Fibroblast of lung (primary cell): ENCODE measurements around the gene SDK2. TPM values are rescaled to one million over a fixed set of nuclear protein-coding genes. Genes with fewer than 3 reads are reported as not detected.

Experiments used
- DNase-seq, 2 donors: peaks; one replicate each; pipeline versions ENCODE4 v3.0.0 to v3.0.0-alpha.2; 2010; ENCODE audit warnings: low read depth in 2 of 2
- H2AFZ ChIP-seq: 2 replicates; pipeline ENCODE4 v1.5.1; 2012; ENCODE audit warnings: low read length, control low read depth, inconsistent platforms
- H3K27ac ChIP-seq: 2 replicates; pipeline ENCODE4 v1.5.1; 2011; ENCODE audit warnings: low read length, control low read depth; ENCODE audit not compliant: insufficient read depth
- H3K27me3 ChIP-seq: 2 replicates; pipeline ENCODE4 v1.5.1; 2011; ENCODE audit warnings: mild to moderate bottlenecking, low read length; ENCODE audit not compliant: control insufficient read depth, insufficient read depth
- H3K36me3 ChIP-seq: 2 replicates; pipeline ENCODE4 v1.5.1; 2011; ENCODE audit warnings: low read length; ENCODE audit not compliant: control insufficient read depth, insufficient read depth
- H3K4me1 ChIP-seq: 2 replicates; pipeline ENCODE4 v1.5.1; 2011; ENCODE audit warnings: low read length; ENCODE audit not compliant: control insufficient read depth, insufficient read depth; ENCODE audit errors: extremely low read depth
- H3K4me2 ChIP-seq: 2 replicates; pipeline ENCODE4 v1.5.1; 2011; ENCODE audit warnings: low read length, control low read depth; ENCODE audit not compliant: insufficient read depth; ENCODE audit errors: extremely low read depth
- H3K4me3 ChIP-seq, 4 experiments: fragments of 200-600 bp in 1 of 4; sonication (generic) in 1 of 4; replicated peaks in 1 of 4; 2 replicates each; pipeline ENCODE4 v1.5.1; 2011 to 2016; ENCODE audit warnings: low read length in 4 of 4, low read depth in 3 of 4, mild to moderate bottlenecking in 3 of 4, control low read depth in 2 of 4, inconsistent platforms in 1 of 4, mixed read lengths in 1 of 4; ENCODE audit not compliant: insufficient read depth in 1 of 4; ENCODE audit errors: control extremely low read depth in 1 of 4
- H3K79me2 ChIP-seq: 2 replicates; pipeline ENCODE4 v1.5.1; 2012; ENCODE audit warnings: mild to moderate bottlenecking, low read length, inconsistent platforms; ENCODE audit not compliant: control insufficient read depth, insufficient read depth
- H3K9ac ChIP-seq: 2 replicates; pipeline ENCODE4 v1.5.1; 2011; ENCODE audit warnings: mild to moderate bottlenecking, low read length, control low read depth; ENCODE audit not compliant: insufficient read depth
- H3K9me3 ChIP-seq: 2 replicates; pipeline ENCODE4 v1.5.1; 2012; ENCODE audit warnings: low read depth, low read length; ENCODE audit not compliant: control insufficient read depth, insufficient read depth
- H4K20me1 ChIP-seq: 2 replicates; pipeline ENCODE4 v1.5.1; 2011; ENCODE audit warnings: low read length; ENCODE audit not compliant: control insufficient read depth, insufficient read depth; ENCODE audit errors: extremely low read depth
- CTCF ChIP-seq, 2 donors: IDR thresholded peaks in 1 of 2; conservative IDR thresholded peaks in 1 of 2; 1 replicate in 1 of 2; 2 replicates in 1 of 2; pipeline ENCODE4 v1.5.1; 2011 to 2012; ENCODE audit warnings: low read length in 2 of 2, control low read depth in 1 of 2, inconsistent platforms in 1 of 2, low read depth in 1 of 2, mild to moderate bottlenecking in 1 of 2
- EZH2 ChIP-seq: IDR thresholded peaks from 2 replicates; pipeline ENCODE4 v1.5.1; 2012; ENCODE audit warnings: low read length, control low read depth, mild to moderate bottlenecking; ENCODE audit errors: missing control alignments
- polyA plus RNA-seq, 2 donors: library from polyadenylated mRNA; depleted of rRNA in 1 of 2; stranded (reverse) in 1 of 2; unstranded in 1 of 2; fragments of >200 nt; gene quantifications; 2 replicates each; pipeline ENCODE4 v1.2.1, GENCODE V29; 2011 to 2012; ENCODE audit warnings: missing spikeins in 1 of 2
- total RNA-seq: library from RNA; depleted of rRNA; stranded (reverse); fragments of >200 nt; gene quantifications from 2 replicates; pipeline ENCODE4 v1.2.1, GENCODE V29; 2014

SDK2 gene
- total and polyA plus RNA-seq, 2 donors (not counting 1 experiment from before 2014, with no cell fraction given), result under 0.01 to 0.01 TPM

- Histone ChIP-seq H3K9me3 (no peaks in the 10 kb centered on the region), H4K20me1 (no peaks in the 10 kb centered on the region), H3K4me2 (no peak overlapping the region), H3K27ac (no peak overlapping the region), H3K4me3 (no peak overlapping the region), H3K4me1 (no peaks in the 10 kb centered on the region), H2AFZ (no peak overlapping the region), H3K36me3 (no peaks in the 10 kb centered on the region), H3K9ac (no peak overlapping the region), H3K79me2 (no peaks in the 10 kb centered on the region), H3K27me3 (no peaks in the 10 kb centered on the region)
- no peak for DNase-seq
- TF ChIP-seq EZH2 (no peak), CTCF (conservative IDR thresholded peaks at IDR 0.05 in 1 of 2, IDR thresholded peaks at IDR 0.05 in 1 of 2; ENCODE audit: low read depth in 1 of 2, low read length in 2 of 2) (no peak)
Observed at GRCh38 chr17:73541561-73541981, 102.7 kb downstream of the SDK2 start.

DNA sequence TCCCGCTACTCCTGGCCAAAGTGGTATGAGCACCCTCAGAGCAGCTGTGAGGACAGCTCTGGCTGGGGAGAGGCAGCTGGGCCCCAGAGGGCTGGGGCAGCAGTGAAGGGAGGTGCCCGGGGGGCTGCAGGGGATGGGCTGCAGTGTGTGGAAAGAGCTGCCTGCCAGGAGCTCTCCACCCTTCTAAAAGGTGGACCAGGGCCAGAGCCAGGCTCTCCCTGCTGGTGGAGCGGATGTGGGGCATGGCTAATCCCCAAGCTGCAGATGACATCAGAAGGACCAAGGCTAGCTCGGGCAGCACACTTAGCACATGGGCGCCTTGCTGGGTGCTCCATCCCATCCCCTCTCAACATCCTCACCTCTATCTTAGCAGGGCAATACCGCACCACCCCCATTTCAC is 103.1 kb downstream of the SDK2 start:
- H3K79me2 ChIP-seq, result no peaks in the 10 kb centered on the region
- no peak overlapping the region for H3K27ac ChIP-seq
- no peak for TF ChIP-seq EZH2
- no peak for TF ChIP-seq CTCF (conservative IDR thresholded peaks at IDR 0.05 in 1 of 2, IDR thresholded peaks at IDR 0.05 in 1 of 2; ENCODE audit: low read depth in 1 of 2, low read length in 2 of 2)
- H2AFZ ChIP-seq, result no peak overlapping the region
- H3K4me3 ChIP-seq, result no peak overlapping the region
- H3K36me3 ChIP-seq, result no peaks in the 10 kb centered on the region
- H3K9ac ChIP-seq, result no peak overlapping the region
- no peaks in the 10 kb centered on the region for H3K9me3 ChIP-seq
- H4K20me1 ChIP-seq, result no peaks in the 10 kb centered on the region
- no peaks in the 10 kb centered on the region for H3K4me1 ChIP-seq
- no peak overlapping the region for H3K4me2 ChIP-seq
- DNase-seq, result no peak
- no peaks in the 10 kb centered on the region for H3K27me3 ChIP-seq

- Histone ChIP-seq H4K20me1 (no peaks in the 10 kb centered on the region), H3K9me3 (no peaks in the 10 kb centered on the region), H3K79me2 (no peaks in the 10 kb centered on the region), H3K27ac (no peak overlapping the region), H3K4me2 (no peak overlapping the region), H3K36me3 (no peaks in the 10 kb centered on the region), H3K4me3 (no peak overlapping the region), H2AFZ (no peak overlapping the region), H3K9ac (no peak overlapping the region), H3K4me1 (no peaks in the 10 kb centered on the region), H3K27me3 (no peaks in the 10 kb centered on the region)
- no peak for TF ChIP-seq EZH2
- no peak for TF ChIP-seq CTCF (conservative IDR thresholded peaks at IDR 0.05 in 1 of 2, IDR thresholded peaks at IDR 0.05 in 1 of 2; ENCODE audit: low read depth in 1 of 2, low read length in 2 of 2)
- no peak for DNase-seq
Observed at GRCh38 chr17:73539166-73539565, 105.1 kb downstream of the SDK2 start.
